ENCODE data around the gene WDR41.
A peak's percentile ranks its signal among the peaks of the same experiment; 100 is the strongest.
"Not testable (repeated sequence)": the region's sequence is repeated elsewhere in the genome, so short reads cannot be mapped to it uniquely, and the experiment has no call there.

Gene WDR41, protein sequence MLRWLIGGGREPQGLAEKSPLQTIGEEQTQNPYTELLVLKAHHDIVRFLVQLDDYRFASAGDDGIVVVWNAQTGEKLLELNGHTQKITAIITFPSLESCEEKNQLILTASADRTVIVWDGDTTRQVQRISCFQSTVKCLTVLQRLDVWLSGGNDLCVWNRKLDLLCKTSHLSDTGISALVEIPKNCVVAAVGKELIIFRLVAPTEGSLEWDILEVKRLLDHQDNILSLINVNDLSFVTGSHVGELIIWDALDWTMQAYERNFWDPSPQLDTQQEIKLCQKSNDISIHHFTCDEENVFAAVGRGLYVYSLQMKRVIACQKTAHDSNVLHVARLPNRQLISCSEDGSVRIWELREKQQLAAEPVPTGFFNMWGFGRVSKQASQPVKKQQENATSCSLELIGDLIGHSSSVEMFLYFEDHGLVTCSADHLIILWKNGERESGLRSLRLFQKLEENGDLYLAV

GRCh38 chr5:77491783-77492652 is at the start of gene WDR41:
Gene WDR41 (minus strand): TSS chr5:77492316. CDS start chr5:77492220, 96 bp downstream.
- DNase-seq (ENCODE audit: low read depth in 2 of 2): peak; percentile 57 to 75

GRCh38 chr5:77531297-77531696 is 39.2 kb upstream of the WDR41 start:
- DNase-seq (ENCODE audit: low read depth in 2 of 2): no peak

DNA sequence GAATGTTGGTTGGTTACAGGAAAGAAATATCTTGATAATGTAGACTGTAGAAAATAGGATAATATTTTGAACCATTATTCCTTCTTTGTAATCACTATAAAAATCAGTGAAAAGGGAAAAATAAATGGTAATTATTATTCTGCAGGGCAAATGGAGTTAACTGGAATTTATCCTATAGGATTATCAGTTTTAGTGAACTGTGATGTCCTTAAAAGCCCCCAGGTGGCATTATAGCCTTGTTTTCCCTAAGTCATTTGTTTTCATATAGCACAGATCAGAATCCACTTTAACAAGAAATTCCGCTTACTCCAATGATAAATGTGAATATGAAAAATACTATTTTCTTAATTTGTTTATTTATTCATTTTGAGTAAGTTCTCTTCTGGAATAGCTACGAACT is 26.2 kb upstream of the WDR41 start:
- no peak for DNase-seq (ENCODE audit: low read depth in 2 of 2)

GRCh38 chr5:77514457-77514856 is 22.3 kb upstream of the WDR41 start:
- DNase-seq (ENCODE audit: low read depth in 2 of 2): no peak

GRCh38 chr5:77513321-77513720 is 21.2 kb upstream of the WDR41 start:
- no peak for DNase-seq (ENCODE audit: low read depth in 2 of 2)

DNA sequence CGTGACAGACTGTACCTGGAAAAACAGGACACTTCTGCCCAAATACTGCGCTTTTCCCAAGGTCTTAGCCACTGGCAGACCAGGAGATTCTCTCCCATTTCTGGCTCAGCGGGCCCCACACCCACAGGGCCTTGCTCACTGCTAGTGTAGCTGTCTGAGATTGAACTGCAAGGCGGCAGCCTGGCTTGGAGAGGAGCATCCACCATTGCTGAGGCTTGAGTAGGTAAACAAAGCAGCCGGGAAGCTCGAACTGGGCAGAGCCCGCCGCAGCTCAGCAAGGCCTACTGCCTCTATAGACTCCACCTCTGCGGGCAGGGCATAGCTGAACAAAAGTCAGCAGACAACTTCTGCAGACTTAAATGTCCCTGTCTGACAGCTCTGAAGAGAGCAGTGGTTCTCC is 9.0 kb upstream of the WDR41 start:
- DNase-seq (ENCODE audit: low read depth in 2 of 2): not testable (repeated sequence)

GRCh38 chr5:77499973-77500372 is 7.9 kb upstream of the WDR41 start:
- DNase-seq (ENCODE audit: low read depth in 2 of 2): no peak

- no peak for DNase-seq (ENCODE audit: low read depth in 2 of 2)
Observed at GRCh38 chr5:77499441-77499840, 7.3 kb upstream of the WDR41 start.

- no peak for DNase-seq (ENCODE audit: low read depth in 2 of 2)
Observed at GRCh38 chr5:77498952-77499351, 6.8 kb upstream of the WDR41 start.

- DNase-seq (ENCODE audit: low read depth in 2 of 2): no peak
Observed at GRCh38 chr5:77494935-77495334, 2.8 kb upstream of the WDR41 start.

DNA sequence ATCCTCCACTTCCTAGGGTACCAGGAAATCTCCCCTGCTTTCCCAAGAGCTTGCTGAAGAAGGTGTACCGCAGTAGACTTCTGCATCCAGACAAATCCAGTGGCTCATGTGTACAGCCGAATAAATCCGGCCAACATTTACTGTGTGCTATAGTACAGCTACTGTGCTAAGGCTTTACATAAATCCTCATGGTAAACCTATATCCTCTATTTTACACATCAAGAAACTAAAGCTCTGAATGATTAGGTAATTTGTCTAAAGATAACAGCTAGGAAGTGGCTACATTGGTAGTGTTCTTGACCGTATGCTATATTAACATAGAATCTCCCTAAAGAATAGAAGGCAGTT is 511 bp upstream of the WDR41 start:
- DNase-seq (ENCODE audit: low read depth in 2 of 2): no peak

- not testable (repeated sequence) for DNase-seq (ENCODE audit: low read depth in 2 of 2)
Observed at GRCh38 chr5:77490741-77491344, 1.3 kb downstream of the WDR41 start.

GRCh38 chr5:77486344-77486962 is 5.7 kb downstream of the WDR41 start:
- DNase-seq (ENCODE audit: low read depth in 2 of 2): no peak

DNA sequence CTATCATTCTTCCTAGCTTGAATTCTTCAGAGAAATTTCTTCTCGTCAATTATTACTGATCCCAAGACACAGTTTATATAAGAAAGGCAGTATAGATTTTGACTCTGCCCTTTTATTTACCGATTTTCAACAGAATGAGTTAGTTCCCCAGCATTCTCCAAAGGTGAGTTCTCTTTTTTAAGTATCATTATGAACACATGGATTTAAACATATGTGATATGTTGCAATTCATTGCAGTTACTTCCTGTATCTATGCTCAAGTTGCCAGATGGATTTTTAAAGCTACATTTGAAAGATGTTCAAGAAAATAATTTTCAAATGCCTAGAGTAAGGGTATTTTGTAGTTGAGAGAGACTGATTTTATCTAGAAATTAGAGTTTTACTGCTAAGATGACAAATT is 8.4 kb downstream of the WDR41 start:
- no peak for DNase-seq (ENCODE audit: low read depth in 2 of 2)

- not testable (repeated sequence) for DNase-seq (ENCODE audit: low read depth in 2 of 2)
Observed at GRCh38 chr5:77475041-77475440, 17.1 kb downstream of the WDR41 start.

DNA sequence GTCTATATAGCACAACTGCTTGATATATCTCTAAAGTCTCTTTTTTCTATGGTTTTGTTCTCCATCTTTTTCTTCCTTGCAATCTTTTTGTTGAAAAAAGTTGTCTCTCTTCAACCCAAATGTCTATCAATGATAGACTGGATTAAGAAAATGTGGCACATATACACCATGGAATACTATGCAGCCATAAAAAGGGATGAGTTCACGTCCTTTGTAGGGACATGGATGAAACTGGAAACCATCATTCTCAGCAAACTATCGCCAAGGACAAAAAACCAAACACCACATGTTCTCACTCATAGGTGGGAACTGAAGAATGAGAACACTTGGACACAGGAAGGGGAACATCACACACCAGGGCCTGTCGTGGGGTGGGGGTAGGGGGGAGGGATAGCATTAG is 23.2 kb downstream of the WDR41 start:
- DNase-seq (ENCODE audit: low read depth in 2 of 2): not testable (repeated sequence)

DNA sequence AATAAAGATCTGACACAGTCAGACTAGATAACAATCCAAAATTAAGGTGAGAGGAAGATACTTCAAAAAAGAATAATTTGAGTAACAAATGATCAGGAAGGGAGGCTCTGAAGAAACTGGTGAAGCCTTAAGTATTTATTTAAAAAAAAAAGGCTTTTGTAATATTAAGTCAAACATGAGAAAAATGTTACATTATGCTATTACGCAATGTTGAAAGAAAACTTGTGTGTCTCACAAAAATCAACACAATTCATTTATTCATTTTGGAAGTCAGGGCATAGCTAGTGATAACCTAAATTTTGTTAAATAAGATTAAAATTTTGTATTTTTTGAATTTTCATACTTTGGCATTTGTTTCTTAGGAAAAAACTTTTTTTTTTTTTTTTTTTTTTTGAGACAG is 28.2 kb downstream of the WDR41 start:
- DNase-seq (ENCODE audit: low read depth in 2 of 2): no peak

DNA sequence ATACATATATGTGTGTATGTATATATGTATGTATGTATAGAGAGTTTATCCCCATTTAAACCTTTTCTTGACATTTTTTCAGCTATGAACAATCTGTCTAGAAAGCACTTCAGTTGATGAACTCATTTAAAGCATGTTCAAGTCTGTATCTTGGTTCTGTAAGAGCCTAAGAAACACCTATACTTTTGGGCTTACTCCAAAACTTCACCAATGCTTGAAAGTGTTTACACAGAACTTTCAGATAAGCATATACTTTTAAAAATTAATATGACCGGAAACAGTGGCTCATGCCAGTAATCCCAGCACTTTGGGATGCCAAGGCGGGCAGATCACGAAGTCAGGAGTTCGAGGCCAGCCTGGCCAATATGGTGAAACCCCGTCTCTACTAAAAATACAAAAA is 30.8 kb downstream of the WDR41 start:
- no peak for DNase-seq (ENCODE audit: low read depth in 2 of 2)

- no peak for DNase-seq (ENCODE audit: low read depth in 2 of 2)
Observed at GRCh38 chr5:77454123-77454522, 38.0 kb downstream of the WDR41 start.

DNA sequence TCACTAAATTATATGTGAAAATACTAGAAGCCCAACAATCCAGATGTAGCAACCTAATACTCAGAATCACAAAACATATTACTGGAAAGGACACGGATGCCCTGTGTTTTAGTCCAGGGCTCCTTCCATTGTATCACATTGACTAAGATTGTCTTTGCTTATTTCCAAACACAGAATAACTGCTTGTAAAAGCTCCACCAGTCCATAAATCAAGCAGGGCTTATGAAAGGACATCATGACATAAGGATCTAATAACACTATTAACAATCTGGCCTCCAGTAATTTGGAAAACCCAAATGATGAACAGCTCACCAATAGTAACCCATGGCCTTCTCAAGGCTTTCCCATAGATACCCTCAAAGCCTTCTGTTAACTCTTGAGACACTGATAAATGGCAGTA is 39.8 kb downstream of the WDR41 start:
- no peak for DNase-seq (ENCODE audit: low read depth in 2 of 2)

- DNase-seq (ENCODE audit: low read depth in 2 of 2): no peak
Observed at GRCh38 chr5:77449981-77450380, 42.1 kb downstream of the WDR41 start.

- DNase-seq (ENCODE audit: low read depth in 2 of 2): no peak
Observed at GRCh38 chr5:77449277-77449676, 42.8 kb downstream of the WDR41 start.

Data from stimulated activated CD8-positive, alpha-beta memory T cell treated with anti-CD3 and anti-CD28 coated beads, Interleukin-15, amount 100 ng/mL, for 4 hours (primary cell).